Measurements from ENCODE around the gene OXSR1.

- TF ChIP-seq GATA2 (IDR thresholded peaks at IDR 0.05; ENCODE audit: low read depth, low read length) = no peak
- no peak for TF ChIP-seq GATA3 (IDR thresholded peaks at IDR 0.05; ENCODE audit: low read depth, low read length)
Observed at GRCh38 chr3:38122712-38123290, 42.5 kb upstream of the OXSR1 start.
